Peyer's patch (tissue), 4 donors: Measurements from ENCODE around the gene PHC2.

Experiments
- CTCF ChIP-seq, 6 experiments: fragments of 450-650 bp in 4 of 6; fragments of 200-600 bp in 2 of 6; sonication (generic) in 1 of 6; IDR thresholded peaks; one replicate each; pipeline ENCODE4 v1.5.1; 2017 to 2019; ENCODE audit warnings: antibody characterized with exemption in 6 of 6, mild to moderate bottlenecking in 3 of 6, moderate library complexity in 1 of 6
- POLR2A ChIP-seq, 2 donors: fragments of 450-650 bp; IDR thresholded peaks; one replicate each; pipeline ENCODE4 v1.5.1; 2017; ENCODE audit warnings: antibody characterized with exemption in 2 of 2, mild to moderate bottlenecking in 2 of 2, moderate library complexity in 2 of 2

- TF ChIP-seq CTCF (IDR thresholded peaks at IDR 0.05) = no peak
- no peak for TF ChIP-seq POLR2A (IDR thresholded peaks at IDR 0.05)
Measured at GRCh38 chr1:33424610-33425009, 6.3 kb downstream of the PHC2 start.
